HG03565 (cell line): ENCODE measurements around the gene RPP25.

Experiments used
- ATAC-seq: cut with Tn5 transposase; IDR thresholded peaks from one replicate; pipeline ENCODE4 v1.9.1; 2021; ENCODE audit warnings: mild to moderate bottlenecking, moderate library complexity; ENCODE audit not compliant: unreplicated experiment

The RPP25 gene

GRCh38 chr15:74956648-74957475 lies at the start of gene RPP25:
RPP25 (minus strand) TSS chr15:74956772; CDS start chr15:74956583, 189 bp downstream.
- ATAC-seq, result peak; percentile 45

- ATAC-seq, result no peak
These were observed 45.8 kb upstream of the RPP25 start for GRCh38 chr15:75002398-75002797.

- ATAC-seq, result no peak
These were observed 44.7 kb upstream of the RPP25 start for GRCh38 chr15:75001310-75001709.

- no peak for ATAC-seq
These were observed 41.0 kb upstream of the RPP25 start for GRCh38 chr15:74997543-74997942.

GRCh38 chr15:74997141-74997540 lies 40.6 kb upstream of the RPP25 start:
- no peak for ATAC-seq

GRCh38 chr15:74995779-74996765 lies 39.5 kb upstream of the RPP25 start:
- no peak for ATAC-seq

GRCh38 chr15:74995182-74995778 lies 38.7 kb upstream of the RPP25 start, which contains the start of gene SCAMP5:
SCAMP5 (plus strand) TSS chr15:74995563; CDS start chr15:75011840, 16,277 bp downstream.
- ATAC-seq, result peak; percentile 77

- ATAC-seq, result no peak
These were observed 38.1 kb upstream of the RPP25 start for GRCh38 chr15:74994685-74995084.

GRCh38 chr15:74994236-74994635 lies 37.7 kb upstream of the RPP25 start:
- ATAC-seq, result no peak

- no peak for ATAC-seq
These were observed 36.0 kb upstream of the RPP25 start for GRCh38 chr15:74992619-74993018.

- ATAC-seq, result no peak
These were observed 33.0 kb upstream of the RPP25 start for GRCh38 chr15:74989527-74989926.

GRCh38 chr15:74988007-74988800 lies 31.6 kb upstream of the RPP25 start:
- no peak for ATAC-seq

GRCh38 chr15:74983725-74984231 lies 27.2 kb upstream of the RPP25 start:
- ATAC-seq, result no peak

GRCh38 chr15:74982183-74982582 lies 25.6 kb upstream of the RPP25 start:
- no peak for ATAC-seq

GRCh38 chr15:74978503-74978902 lies 21.9 kb upstream of the RPP25 start:
- ATAC-seq, result no peak

GRCh38 chr15:74978077-74978476 lies 21.5 kb upstream of the RPP25 start:
- no peak for ATAC-seq

- no peak for ATAC-seq
These were observed 21.0 kb upstream of the RPP25 start for GRCh38 chr15:74977599-74977998.

GRCh38 chr15:74976159-74976558 lies 19.6 kb upstream of the RPP25 start:
- no peak for ATAC-seq

- no peak for ATAC-seq
These were observed 11.1 kb upstream of the RPP25 start for GRCh38 chr15:74967670-74968069.

GRCh38 chr15:74964794-74965193 lies 8.2 kb upstream of the RPP25 start:
- no peak for ATAC-seq
